ENCODE measurements around the gene ATXN2. TPM values are rescaled to one million over a fixed set of nuclear protein-coding genes. Genes with fewer than 3 reads are reported as not detected.

Gene ATXN2
- total RNA-seq, 2 donors from 2014 or later = 81.0 to 109 TPM

- ATAC-seq (ENCODE audit: insufficient number of reproducible peaks, low FRiP score, low read depth) (no peak), DNase-seq (ENCODE audit: low spot score) (no peak)
- Histone ChIP-seq H3K9me3 (no peaks in the 10 kb centered on the region), H3K27ac (no peak overlapping the region), H3K4me3 (no peak overlapping the region), H3K27me3 (replicated peaks; ENCODE audit: insufficient read depth) (no peaks in the 10 kb centered on the region), H3K36me3 (no peaks in the 10 kb centered on the region), H3K4me1 (ENCODE audit: control insufficient read depth in 1 of 2, low read depth in 2 of 2) (peaks cover 47 to 63% of the 10 kb centered on the region in 2 donors)
- no peak for TF ChIP-seq CTCF (IDR thresholded peaks at IDR 0.05)
Measured at GRCh38 chr12:111428728-111429175, 170.4 kb downstream of the ATXN2 start.

- no peaks in the 10 kb centered on the region for H3K27me3 ChIP-seq (replicated peaks; ENCODE audit: insufficient read depth)
- H3K9me3 ChIP-seq = no peaks in the 10 kb centered on the region
- H3K27ac ChIP-seq = no peak overlapping the region
- DNase-seq (ENCODE audit: low spot score) (no peak), ATAC-seq (ENCODE audit: insufficient number of reproducible peaks, low FRiP score, low read depth) (no peak)
- H3K4me3 ChIP-seq = no peak overlapping the region
- H3K36me3 ChIP-seq = no peaks in the 10 kb centered on the region
- TF ChIP-seq CTCF (IDR thresholded peaks at IDR 0.05) = no peak
- H3K4me1 ChIP-seq (ENCODE audit: control insufficient read depth in 1 of 2, low read depth in 2 of 2) = peaks cover 46 to 61% of the 10 kb centered on the region in 2 donors
Measured at GRCh38 chr12:111428081-111428727, 170.9 kb downstream of the ATXN2 start.

- no peak for ATAC-seq (ENCODE audit: insufficient number of reproducible peaks, low FRiP score, low read depth)
- Histone ChIP-seq H3K36me3 (no peaks in the 10 kb centered on the region), H3K27me3 (replicated peaks; ENCODE audit: insufficient read depth) (no peaks in the 10 kb centered on the region), H3K27ac (no peak overlapping the region), H3K9me3 (no peaks in the 10 kb centered on the region), H3K4me3 (no peak overlapping the region), H3K4me1 (ENCODE audit: control insufficient read depth in 1 of 2, low read depth in 2 of 2) (peaks cover 40 to 57% of the 10 kb centered on the region in 2 donors)
- TF ChIP-seq CTCF (IDR thresholded peaks at IDR 0.05) = no peak
- DNase-seq (ENCODE audit: low spot score) = no peak
Measured at GRCh38 chr12:111427417-111428074, 171.6 kb downstream of the ATXN2 start.

GRCh38 chr12:111426344-111427185 lies 172.6 kb downstream of the ATXN2 start:
- DNase-seq (ENCODE audit: low spot score) (no peak), ATAC-seq (ENCODE audit: insufficient number of reproducible peaks, low FRiP score, low read depth) (no peak)
- Histone ChIP-seq H3K4me3 (no peak overlapping the region), H3K27ac (peak overlapping the region in 1 of 2 donors; percentile 8), H3K36me3 (no peaks in the 10 kb centered on the region), H3K9me3 (no peaks in the 10 kb centered on the region), H3K27me3 (replicated peaks; ENCODE audit: insufficient read depth) (no peaks in the 10 kb centered on the region), H3K4me1 (ENCODE audit: control insufficient read depth in 1 of 2, low read depth in 2 of 2) (peaks cover 30 to 48% of the 10 kb centered on the region in 2 donors)
- no peak for TF ChIP-seq CTCF (IDR thresholded peaks at IDR 0.05)

- H3K4me3 ChIP-seq = no peak overlapping the region
- H3K9me3 ChIP-seq = no peaks in the 10 kb centered on the region
- DNase-seq (ENCODE audit: low spot score) = no peak
- ATAC-seq (ENCODE audit: insufficient number of reproducible peaks, low FRiP score, low read depth) = no peak
- H3K27me3 ChIP-seq (replicated peaks; ENCODE audit: insufficient read depth) = no peaks in the 10 kb centered on the region
- TF ChIP-seq CTCF (IDR thresholded peaks at IDR 0.05) = no peak
- no peaks in the 10 kb centered on the region for H3K36me3 ChIP-seq
- H3K4me1 ChIP-seq (ENCODE audit: control insufficient read depth in 1 of 2, low read depth in 2 of 2) = peaks cover 22 to 39% of the 10 kb centered on the region in 2 donors
- no peak overlapping the region for H3K27ac ChIP-seq
Measured at GRCh38 chr12:111425655-111426054, 173.5 kb downstream of the ATXN2 start.

All from thoracic aorta (tissue), 2 donors.